Subcutaneous abdominal adipose tissue (tissue), 5 donors: ENCODE data around the gene ABR.
A peak's percentile ranks its signal among the peaks of the same experiment; 100 is the strongest.

ENCODE experiments used
- H3K27ac ChIP-seq: one replicate; pipeline ENCODE4 v1.7.0; 2013; ENCODE audit warnings: low read depth, mild to moderate bottlenecking, inconsistent platforms, low read length, moderate library complexity
- H3K27me3 ChIP-seq, 5 donors: one replicate each; pipeline ENCODE4 v1.7.0; 2013; ENCODE audit warnings: low read length in 5 of 5, inconsistent platforms in 1 of 5; ENCODE audit not compliant: control insufficient read depth in 5 of 5, insufficient read depth in 4 of 5
- H3K36me3 ChIP-seq, 5 donors: one replicate each; pipeline ENCODE4 v1.7.0; 2013; ENCODE audit warnings: low read length in 5 of 5; ENCODE audit not compliant: control insufficient read depth in 5 of 5, insufficient read depth in 5 of 5
- H3K4me1 ChIP-seq, 5 donors: one replicate each; pipeline ENCODE4 v1.7.0; 2013; ENCODE audit warnings: low read length in 5 of 5, mild to moderate bottlenecking in 3 of 5, moderate library complexity in 1 of 5; ENCODE audit not compliant: control insufficient read depth in 5 of 5, insufficient read depth in 5 of 5
- H3K4me3 ChIP-seq, 5 donors: one replicate each; pipeline ENCODE4 v1.7.0; 2013; ENCODE audit warnings: low read length in 5 of 5, low read depth in 1 of 5
- H3K9ac ChIP-seq, 5 donors: one replicate each; pipeline ENCODE4 v1.7.0; 2013; ENCODE audit warnings: low read length in 5 of 5, mild to moderate bottlenecking in 4 of 5, moderate library complexity in 3 of 5
- H3K9me3 ChIP-seq, 5 donors: one replicate each; pipeline ENCODE4 v1.7.0; 2013; ENCODE audit warnings: low read length in 5 of 5; ENCODE audit not compliant: control insufficient read depth in 5 of 5
- donor health status: healthy.
- donor health status: healthy.
- donor health status: healthy.
- donor health status: healthy.
- donor health status: healthy.

Gene ABR

GRCh38 chr17:1110862-1111598 is 68.8 kb downstream of the ABR start:
- no peaks in the 10 kb centered on the region for H3K27me3 ChIP-seq
- H3K4me3 ChIP-seq: no peak overlapping the region
- H3K9me3 ChIP-seq: no peaks in the 10 kb centered on the region
- peak overlapping the region; percentile 82 for H3K27ac ChIP-seq
- no peaks in the 10 kb centered on the region for H3K36me3 ChIP-seq
- H3K4me1 ChIP-seq: peaks cover 17 to 55% (median 52%) of the 10 kb centered on the region in 5 donors
- peak overlapping the region in 4 of 5 donors; percentile 35 to 58 (median 48) for H3K9ac ChIP-seq

GRCh38 chr17:1110541-1110861 is 69.3 kb downstream of the ABR start:
- Histone ChIP-seq H3K27ac (peak overlapping the region; percentile 82), H3K9me3 (no peaks in the 10 kb centered on the region), H3K36me3 (no peaks in the 10 kb centered on the region), H3K27me3 (no peaks in the 10 kb centered on the region), H3K4me1 (peaks cover 17 to 53% (median 51%) of the 10 kb centered on the region in 5 donors), H3K9ac (peak overlapping the region in 4 of 5 donors; percentile 16 to 64 (median 40)), H3K4me3 (no peak overlapping the region)

GRCh38 chr17:1109606-1110540 is 69.9 kb downstream of the ABR start:
- Histone ChIP-seq H3K9me3 (no peaks in the 10 kb centered on the region), H3K9ac (peak overlapping the region in 4 of 5 donors; percentile 60 to 71 (median 67)), H3K4me3 (peak overlapping the region in 4 of 5 donors; percentile 66 to 79 (median 72)), H3K4me1 (peaks cover 14 to 47% (median 45%) of the 10 kb centered on the region in 5 donors), H3K27ac (peak overlapping the region; percentile 82), H3K27me3 (no peaks in the 10 kb centered on the region), H3K36me3 (no peaks in the 10 kb centered on the region)

GRCh38 chr17:1108765-1109605 is 70.8 kb downstream of the ABR start:
- Histone ChIP-seq H3K4me3 (peak overlapping the region; percentile 50 to 79 (median 70)), H3K27me3 (no peaks in the 10 kb centered on the region), H3K9me3 (no peaks in the 10 kb centered on the region), H3K27ac (peak overlapping the region; percentile 82), H3K9ac (peak overlapping the region in 4 of 5 donors; percentile 60 to 73 (median 70)), H3K4me1 (peaks cover 14 to 48% (median 44%) of the 10 kb centered on the region in 5 donors), H3K36me3 (no peaks in the 10 kb centered on the region)

- Histone ChIP-seq H3K9ac (peak overlapping the region in 4 of 5 donors; percentile 8 to 73 (median 62)), H3K4me1 (peaks cover 14 to 48% (median 44%) of the 10 kb centered on the region in 5 donors), H3K36me3 (no peaks in the 10 kb centered on the region), H3K4me3 (peak overlapping the region; percentile 59 to 79 (median 70)), H3K9me3 (no peaks in the 10 kb centered on the region), H3K27me3 (no peaks in the 10 kb centered on the region), H3K27ac (no peak overlapping the region)
Measured at GRCh38 chr17:1108478-1108764, 71.4 kb downstream of the ABR start.

GRCh38 chr17:1107777-1108477 is 71.9 kb downstream of the ABR start:
- no peaks in the 10 kb centered on the region for H3K36me3 ChIP-seq
- peak overlapping the region in 3 of 5 donors; percentile 58 to 73 (median 65) for H3K9ac ChIP-seq
- H3K27ac ChIP-seq: no peak overlapping the region
- no peaks in the 10 kb centered on the region for H3K27me3 ChIP-seq
- H3K4me1 ChIP-seq: peaks cover 14 to 48% (median 44%) of the 10 kb centered on the region in 5 donors
- H3K4me3 ChIP-seq: peak overlapping the region; percentile 59 to 79 (median 70)
- H3K9me3 ChIP-seq: no peaks in the 10 kb centered on the region

- H3K27ac ChIP-seq: no peak overlapping the region
- H3K4me3 ChIP-seq: peak overlapping the region in 1 of 5 donors; percentile 79
- H3K4me1 ChIP-seq: peaks cover 14 to 47% (median 42%) of the 10 kb centered on the region in 5 donors
- H3K27me3 ChIP-seq: no peaks in the 10 kb centered on the region
- H3K9me3 ChIP-seq: no peaks in the 10 kb centered on the region
- peak overlapping the region in 1 of 5 donors; percentile 65 for H3K9ac ChIP-seq
- no peaks in the 10 kb centered on the region for H3K36me3 ChIP-seq
Measured at GRCh38 chr17:1107083-1107776, 72.6 kb downstream of the ABR start.

- Histone ChIP-seq H3K27ac (no peak overlapping the region), H3K9me3 (no peaks in the 10 kb centered on the region), H3K9ac (peak overlapping the region in 1 of 5 donors; percentile 21), H3K4me3 (no peak overlapping the region), H3K36me3 (peaks cover 0 to 13% (median 9%) of the 10 kb centered on the region in 5 donors), H3K27me3 (no peaks in the 10 kb centered on the region), H3K4me1 (peaks cover 0 to 21% (median 14%) of the 10 kb centered on the region in 5 donors)
Measured at GRCh38 chr17:1104222-1104621, 75.6 kb downstream of the ABR start.

- H3K27me3 ChIP-seq: no peaks in the 10 kb centered on the region
- H3K4me1 ChIP-seq: peaks cover 0 to 25% (median 10%) of the 10 kb centered on the region in 5 donors
- H3K4me3 ChIP-seq: no peak overlapping the region
- H3K27ac ChIP-seq: no peak overlapping the region
- H3K9me3 ChIP-seq: no peaks in the 10 kb centered on the region
- peaks cover 0 to 25% (median 12%) of the 10 kb centered on the region in 5 donors for H3K36me3 ChIP-seq
- H3K9ac ChIP-seq: no peak overlapping the region
Measured at GRCh38 chr17:1100382-1100781, 79.4 kb downstream of the ABR start.
